Measurements from ENCODE around the gene MDFI.

MDFI gene

GRCh38 chr6:41674231-41675000 is 36.1 kb downstream of the MDFI start:
- DNase-seq: no peak

GRCh38 chr6:41675176-41675775 is 37.0 kb downstream of the MDFI start:
- DNase-seq: no peak

DNA sequence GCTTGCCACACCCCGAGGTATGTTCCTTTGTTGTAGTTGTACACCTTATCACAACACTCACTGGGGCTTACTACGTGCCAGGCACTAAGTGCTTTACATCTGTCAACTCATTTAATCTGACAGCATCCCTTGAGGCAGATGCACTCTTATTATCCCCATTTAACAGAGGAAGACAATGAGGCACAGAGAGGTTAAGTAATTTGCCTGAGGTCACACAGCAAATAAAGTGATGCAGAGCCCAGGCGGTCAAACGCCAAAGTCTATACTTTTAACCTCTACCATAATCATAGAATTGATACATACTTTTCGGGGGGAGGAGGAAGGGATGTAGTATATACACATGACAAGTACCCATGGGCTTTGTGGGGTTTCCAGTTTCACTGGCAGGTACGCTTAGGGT is 37.7 kb downstream of the MDFI start:
- no peak for DNase-seq

DNA sequence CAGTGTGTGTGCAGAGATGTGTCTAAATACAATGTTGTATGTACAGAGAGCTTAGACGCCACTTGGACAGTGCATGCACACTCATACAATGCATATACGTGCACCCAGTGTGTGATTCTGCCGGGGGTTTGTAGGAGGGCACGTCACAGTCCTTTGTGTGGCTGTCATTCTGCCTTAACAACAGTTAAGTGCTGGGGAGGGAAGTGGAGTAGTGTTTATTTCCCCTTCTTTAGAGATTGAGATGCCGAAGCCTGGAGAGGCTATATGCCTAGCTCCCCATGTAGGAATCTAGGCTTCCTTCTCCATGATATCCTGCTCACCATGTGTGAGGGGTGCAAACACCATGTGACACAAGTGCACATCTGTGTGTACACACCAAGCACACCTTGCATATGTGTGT is 38.2 kb downstream of the MDFI start:
- DNase-seq: no peak

- DNase-seq: no peak
Observed at GRCh38 chr6:41677124-41677921, 39.1 kb downstream of the MDFI start.

GRCh38 chr6:41678511-41679084 is 40.3 kb downstream of the MDFI start:
- no peak for DNase-seq

- DNase-seq: no peak
Observed at GRCh38 chr6:41679696-41680095, 41.4 kb downstream of the MDFI start.

DNA sequence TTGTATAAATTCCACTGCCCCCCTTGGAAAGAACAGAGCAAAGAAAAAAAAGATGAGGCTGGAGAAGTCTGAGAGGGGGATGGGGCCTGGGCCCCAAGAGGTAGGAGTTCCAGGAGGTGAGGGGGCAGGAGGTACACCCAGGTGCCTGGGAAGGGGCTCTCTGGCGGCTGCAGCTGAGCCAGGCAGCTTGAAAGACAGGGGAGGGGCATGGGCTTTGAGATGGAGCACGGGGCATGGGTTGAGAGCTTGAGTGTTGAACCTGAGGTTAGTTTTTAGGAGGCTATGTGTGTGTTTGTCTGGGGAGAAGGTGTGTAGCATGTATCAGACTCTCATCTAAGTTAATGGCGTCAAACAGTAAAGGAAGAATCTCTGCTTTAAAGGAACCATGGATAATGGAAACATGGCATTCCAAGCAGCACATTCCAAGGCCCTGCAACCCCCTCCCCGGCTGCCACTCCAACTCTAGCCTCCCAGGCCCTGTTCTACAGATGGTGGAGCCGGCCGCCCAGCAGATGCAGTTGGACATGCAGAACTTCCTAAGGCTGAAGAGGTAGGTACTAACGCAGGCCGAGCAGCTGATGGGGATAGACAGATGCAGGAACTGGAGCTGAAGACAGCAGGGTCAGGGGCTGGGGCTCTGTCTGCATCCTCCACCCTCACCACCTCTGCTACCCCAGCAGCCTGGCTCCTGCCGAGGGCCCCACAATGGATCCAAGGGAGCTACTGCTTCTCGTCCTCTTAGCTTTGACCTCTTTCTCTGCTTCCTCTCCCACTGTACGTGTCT is 42.1 kb downstream of the MDFI start:
- no peak for DNase-seq

DNA sequence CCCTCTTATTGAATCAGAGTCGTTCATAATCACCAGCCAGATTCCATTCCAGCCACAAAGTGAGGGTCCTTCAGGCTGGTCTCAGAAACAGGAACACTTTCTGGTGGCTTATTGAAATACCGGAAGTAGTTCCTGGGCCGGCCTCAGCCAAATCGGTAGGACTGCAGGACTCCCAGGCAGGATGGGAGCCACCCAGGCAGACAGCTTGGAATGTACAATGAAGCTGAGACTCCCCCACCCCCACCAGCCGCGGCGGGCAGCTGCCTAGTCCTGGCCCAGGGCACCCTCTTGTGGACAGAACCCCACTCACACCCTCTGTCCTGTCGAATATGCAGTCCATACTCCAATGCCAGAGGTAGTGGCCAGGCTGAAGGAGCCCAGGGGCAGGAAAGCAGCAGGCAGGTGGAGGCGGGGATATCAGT is 43.8 kb downstream of the MDFI start:
- no peak for DNase-seq

DNA sequence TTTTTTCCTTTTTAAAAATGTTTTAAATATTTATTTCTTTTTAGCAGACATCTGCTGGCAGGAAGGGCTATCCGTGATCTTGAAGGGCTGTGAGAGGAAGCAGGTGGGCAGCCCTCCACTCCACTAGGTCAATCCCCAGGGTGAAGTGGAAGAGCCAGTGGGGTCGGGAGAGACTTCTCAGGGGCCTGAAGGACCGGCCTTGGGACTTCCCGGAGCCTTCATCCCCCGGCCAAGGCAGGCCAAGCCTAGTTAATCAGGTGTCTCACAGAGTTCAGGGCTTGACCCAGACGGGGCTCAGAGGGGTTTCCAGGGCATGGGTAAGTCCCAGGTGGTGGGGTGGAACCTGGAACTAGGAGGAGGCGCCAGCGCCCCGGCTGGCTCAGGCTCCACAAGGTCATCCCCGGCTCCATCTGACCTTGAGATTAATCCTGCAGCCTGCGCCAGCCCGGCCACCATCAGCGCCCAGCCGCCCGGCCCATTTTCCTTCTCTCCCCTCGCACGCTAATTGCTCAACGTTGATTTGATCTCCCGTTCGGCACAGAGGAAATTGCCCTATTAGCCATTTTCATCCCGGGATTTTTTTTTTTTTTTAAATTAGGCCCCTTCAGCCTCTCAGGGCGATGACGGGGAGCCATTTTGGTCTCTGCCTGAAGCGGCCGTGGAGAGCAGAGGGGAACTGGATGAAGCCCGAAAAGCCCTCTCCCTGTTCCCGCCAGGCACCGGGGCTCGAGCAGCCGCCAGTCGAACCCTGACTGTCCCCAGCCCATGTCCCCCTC is 44.4 kb downstream of the MDFI start:
- DNase-seq: no peak

DNA sequence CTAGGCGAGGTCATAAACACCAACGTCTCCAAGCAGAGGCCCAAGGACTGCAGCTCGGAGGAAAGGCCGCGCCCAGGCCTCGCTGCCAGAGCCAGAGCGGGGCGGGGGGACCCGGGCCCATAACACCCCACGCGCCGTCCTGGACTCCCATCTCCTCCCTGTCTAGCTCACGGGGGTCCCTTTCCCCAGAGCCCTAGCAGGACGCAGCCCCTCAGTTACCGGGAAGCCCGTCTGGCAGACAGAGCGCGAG is 44.9 kb downstream of the MDFI start:
- DNase-seq: no peak

DNA sequence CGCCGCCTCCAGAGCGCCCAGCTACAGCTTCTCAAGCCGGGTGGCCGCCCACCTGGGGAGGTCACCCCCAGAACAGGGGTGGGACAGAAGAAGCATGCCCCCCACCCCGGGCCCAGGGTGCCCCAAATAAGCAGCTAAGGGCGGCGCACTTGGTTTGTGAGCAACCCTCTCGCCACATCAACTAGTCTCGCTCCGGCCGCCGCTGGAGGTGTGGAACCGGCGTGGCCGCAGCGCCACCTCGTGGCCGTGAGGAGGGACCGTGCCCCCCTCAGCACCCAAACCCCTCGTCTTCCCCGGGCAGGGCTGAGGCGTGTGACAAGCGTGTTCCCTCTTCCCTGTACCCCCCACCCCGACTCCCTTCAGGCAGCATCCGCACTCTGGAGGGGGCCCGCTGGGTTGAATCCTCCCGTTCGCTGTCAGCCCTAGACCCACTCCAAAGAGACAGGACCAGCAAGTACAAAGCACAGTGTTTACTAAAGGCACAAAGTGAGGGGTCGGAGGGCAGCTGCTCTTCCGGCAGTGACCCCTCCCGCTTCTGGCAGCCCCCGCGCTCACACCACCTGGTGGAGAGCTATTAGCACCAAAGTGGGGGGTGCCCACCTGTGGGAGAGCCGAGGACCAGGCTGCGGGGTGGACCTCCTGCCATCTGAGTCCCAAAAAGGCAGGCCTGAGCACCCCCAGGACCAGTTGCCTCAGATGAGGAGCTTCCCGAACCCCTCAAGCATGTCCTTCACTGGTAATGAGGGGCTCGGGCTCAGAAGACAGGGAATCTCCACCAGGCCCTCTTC is 45.4 kb downstream of the MDFI start:
- no peak for DNase-seq

DNA sequence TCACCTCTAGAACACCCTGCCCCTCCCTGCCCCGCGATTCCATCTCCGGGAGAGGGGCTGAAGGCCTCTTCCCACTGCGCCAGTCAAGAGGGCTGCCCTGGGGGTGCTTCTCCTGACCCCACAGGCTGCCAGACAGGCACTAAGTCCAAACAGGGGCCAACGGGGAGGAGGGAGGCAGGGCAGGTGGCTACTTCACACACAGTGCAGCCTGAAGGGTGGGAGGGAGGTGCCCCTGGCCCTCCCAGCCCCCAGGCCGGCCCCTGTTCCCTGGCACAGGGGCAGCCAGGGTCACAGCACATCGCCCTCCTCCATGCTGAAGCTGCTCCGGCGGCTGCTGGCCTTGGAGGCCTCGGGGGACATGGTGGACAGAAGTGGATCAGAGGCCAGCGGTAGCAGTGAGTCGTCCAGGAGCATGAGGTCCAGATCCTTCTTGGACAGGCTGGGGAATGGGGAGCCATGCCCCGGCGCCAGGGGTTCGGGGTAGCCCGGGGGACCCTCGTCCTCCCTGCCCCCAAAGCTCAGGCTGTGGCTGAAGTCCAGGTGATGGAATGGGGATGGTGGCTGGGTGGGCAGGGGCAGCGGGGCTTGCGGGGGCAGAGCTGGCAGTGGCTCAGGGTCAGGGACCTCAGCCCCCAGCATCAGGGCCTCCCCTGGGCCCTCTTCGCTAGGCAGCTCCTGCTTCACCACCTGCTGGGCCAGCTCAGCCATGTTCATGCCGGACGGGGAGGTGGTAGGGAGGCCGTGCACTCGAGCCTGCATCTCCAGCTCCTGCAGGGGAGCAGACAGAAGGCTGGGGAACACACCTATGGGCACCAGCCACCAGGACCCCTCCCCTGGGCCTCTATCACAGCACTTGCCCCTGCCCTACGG is 46.3 kb downstream of the MDFI start:
- no peak for DNase-seq

DNA sequence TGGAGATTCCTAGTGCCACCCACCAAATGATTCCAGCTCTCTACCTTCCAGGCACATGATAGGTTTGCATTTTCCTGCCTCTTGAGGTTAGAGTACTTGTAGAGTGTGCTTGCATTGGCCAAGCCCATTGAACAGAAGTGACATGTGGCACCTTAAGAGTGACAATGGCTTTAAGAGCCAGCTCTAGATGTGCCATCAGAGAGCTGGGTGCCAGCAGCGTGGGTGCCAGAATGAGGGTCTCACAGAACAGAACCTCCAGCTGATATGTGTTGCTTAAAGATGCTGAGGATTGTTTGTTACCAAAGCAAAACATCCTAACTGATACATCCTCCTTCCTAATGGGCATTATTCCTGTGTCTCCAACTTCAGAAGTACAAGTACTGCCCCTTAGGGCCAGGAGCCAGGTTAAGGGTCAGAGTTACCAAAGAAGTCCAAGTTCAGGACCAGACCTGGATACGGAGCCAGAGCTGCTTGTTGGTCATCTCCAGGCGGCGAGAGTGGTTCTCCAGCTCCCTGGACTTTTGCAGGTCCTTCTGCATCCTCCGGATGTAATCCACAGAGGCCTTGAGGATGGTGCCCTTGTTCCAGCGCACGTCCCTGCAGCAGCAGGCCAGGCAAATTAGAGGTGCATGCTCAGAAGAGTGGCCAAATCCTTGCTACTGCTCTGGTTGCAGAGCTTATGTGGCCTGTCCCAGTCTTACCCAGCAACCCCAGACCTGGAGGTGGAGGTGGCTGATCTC is 47.5 kb downstream of the MDFI start:
- no peak for DNase-seq

DNA sequence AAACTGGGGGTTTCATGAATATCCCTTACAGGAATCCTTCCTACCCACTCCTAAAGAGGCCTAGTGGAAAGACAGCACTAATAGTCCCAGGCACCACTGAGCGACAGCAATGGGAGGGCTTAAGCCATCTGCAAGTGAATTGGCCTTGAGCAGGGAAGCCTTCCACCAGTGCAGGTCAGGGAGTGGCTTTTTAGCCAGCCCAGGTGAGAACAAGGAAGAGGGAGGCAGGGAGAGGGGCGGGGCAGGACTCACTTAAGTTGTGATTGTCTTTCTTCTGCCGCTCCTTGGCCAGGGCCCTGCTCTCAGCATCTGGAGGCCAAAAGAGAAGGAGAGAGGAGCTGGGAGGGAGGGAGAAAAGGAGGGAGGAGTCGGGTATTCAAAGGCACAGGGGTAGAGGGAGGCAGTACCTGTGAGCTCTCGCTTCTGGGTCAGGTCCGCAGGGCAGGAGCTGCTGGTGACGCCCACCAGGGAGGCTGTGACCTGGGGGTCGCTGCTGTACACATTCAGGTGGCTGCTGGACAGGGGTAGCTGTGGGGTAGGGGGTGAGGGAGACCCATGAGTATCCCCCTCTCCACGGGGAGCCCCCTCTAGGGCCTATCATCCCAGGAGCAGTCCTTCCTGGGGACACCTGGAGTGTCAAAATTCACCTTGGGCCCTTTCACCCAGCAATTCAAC is 49.4 kb downstream of the MDFI start:
- no peak for DNase-seq

DNA sequence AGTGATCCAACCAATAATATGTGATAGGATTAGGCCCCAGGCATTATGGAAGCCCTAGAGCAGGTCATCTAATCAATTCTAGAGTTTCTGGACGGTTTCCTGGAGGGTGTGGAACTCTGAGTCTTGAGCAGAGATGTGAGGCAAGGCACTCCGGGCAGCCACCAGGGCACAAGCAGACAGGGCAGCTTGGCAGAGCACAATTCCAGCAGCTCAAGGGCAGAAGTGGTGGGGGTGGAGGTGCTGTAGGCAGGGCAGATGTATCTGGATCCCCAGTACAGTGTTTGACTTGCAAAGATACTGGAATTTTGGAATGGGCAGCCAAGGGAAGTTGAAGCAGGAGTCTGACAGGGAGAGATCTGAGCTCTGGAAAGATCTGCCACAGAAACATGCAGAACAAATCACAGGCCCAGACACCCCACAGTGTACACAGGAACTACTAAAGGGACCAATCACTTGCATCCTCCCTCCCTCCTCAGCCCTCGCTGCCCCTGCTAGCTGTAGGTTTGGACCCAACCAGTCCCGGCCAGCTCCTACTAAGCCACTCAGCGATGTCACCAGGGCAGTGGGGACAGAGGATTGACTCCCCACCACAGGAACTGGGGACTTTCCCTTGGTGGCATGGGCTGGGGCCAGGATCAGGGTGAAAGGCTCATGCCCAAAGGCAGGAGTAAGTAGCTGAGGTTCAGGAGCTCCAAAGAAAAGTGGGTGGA is 50.1 kb downstream of the MDFI start:
- no peak for DNase-seq

- no peak for DNase-seq
Observed at GRCh38 chr6:41689171-41690008, 51.1 kb downstream of the MDFI start.

Measured in NCI-H2081 treated with DMSO at 0.1 percent for 48 hours (cell line).